OCI-LY3 (cell line): ENCODE results near the gene NPVF.

Experiments used
- EZH2phosphoT487 ChIP-seq: fragments of 200-600 bp; shearing (Covaris generic); IDR thresholded peaks from 2 replicates; pipeline ENCODE4 v1.6.1; 2018; ENCODE audit warnings: antibody characterized with exemption, mixed run types, low read depth
- TF ChIP-seq, protein P1 (sequence below): fragments of 200-600, 300-600 bp; sonication (generic); IDR thresholded peaks from 2 replicates; pipeline ENCODE4 v1.5.1; 2014; ENCODE audit warnings: antibody characterized with exemption, low read length, low read depth

DNA sequence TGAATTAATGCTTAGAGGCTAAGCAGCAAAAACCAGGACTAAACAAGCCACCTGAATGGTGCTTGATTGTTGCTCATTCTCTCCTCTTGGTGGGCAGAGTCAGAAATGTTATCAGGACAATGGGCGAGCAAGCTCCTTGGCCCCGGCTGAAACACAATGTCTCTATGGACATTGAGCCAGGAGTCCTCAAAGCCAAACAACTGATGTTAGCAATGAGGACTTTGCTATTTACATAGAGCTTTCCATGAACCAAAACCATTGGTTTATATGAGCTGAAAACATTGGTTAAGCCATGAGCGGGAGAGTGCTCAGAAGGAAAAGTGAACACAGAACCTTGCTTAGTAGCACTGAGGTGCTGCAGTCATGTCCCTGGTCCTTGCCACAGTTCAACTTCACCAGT is 21.5 kb upstream of the NPVF start:
- TF ChIP-seq, protein P1, sequence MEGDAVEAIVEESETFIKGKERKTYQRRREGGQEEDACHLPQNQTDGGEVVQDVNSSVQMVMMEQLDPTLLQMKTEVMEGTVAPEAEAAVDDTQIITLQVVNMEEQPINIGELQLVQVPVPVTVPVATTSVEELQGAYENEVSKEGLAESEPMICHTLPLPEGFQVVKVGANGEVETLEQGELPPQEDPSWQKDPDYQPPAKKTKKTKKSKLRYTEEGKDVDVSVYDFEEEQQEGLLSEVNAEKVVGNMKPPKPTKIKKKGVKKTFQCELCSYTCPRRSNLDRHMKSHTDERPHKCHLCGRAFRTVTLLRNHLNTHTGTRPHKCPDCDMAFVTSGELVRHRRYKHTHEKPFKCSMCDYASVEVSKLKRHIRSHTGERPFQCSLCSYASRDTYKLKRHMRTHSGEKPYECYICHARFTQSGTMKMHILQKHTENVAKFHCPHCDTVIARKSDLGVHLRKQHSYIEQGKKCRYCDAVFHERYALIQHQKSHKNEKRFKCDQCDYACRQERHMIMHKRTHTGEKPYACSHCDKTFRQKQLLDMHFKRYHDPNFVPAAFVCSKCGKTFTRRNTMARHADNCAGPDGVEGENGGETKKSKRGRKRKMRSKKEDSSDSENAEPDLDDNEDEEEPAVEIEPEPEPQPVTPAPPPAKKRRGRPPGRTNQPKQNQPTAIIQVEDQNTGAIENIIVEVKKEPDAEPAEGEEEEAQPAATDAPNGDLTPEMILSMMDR = no peak
- no peak for TF ChIP-seq EZH2phosphoT487
